Measurements from ENCODE around the gene TGM5.

The TGM5 gene

DNA sequence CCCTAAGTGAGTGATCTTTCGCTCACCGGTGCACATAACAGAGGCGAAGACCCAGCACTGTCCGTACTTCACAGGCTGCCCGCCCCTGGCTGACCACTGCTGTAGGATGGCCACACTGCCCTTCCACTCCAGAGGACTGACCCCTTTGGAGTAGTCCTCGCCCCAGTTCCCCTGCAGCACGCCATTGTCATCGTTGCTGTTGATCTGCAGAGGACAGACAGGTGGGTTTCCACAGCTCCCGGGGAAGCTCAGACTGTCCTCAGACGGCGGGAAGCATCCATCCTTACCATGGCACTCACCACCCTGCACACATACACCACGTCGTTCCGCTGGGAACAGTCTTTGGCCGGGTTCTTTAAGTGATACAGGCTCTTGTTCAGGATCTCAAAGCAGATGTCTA lies 20.5 kb upstream of the TGM5 start:
- no peaks in the 10 kb centered on the region for H3K36me3 ChIP-seq (ENCODE audit: control insufficient read depth in 1 of 2, insufficient read depth in 2 of 2, low read length in 2 of 2)
- no peak overlapping the region for H3K4me3 ChIP-seq (ENCODE audit: low read depth in 1 of 2, low read length in 2 of 2)
- H3K4me1 ChIP-seq (ENCODE audit: control insufficient read depth in 1 of 2, insufficient read depth in 2 of 2, low read length in 2 of 2) = no peaks in the 10 kb centered on the region
- H3K9me3 ChIP-seq (ENCODE audit: control insufficient read depth in 1 of 2, low read length in 2 of 2) = no peaks in the 10 kb centered on the region
- no peak overlapping the region for H3K27ac ChIP-seq (ENCODE audit: low read depth, low read length)
- H3K9ac ChIP-seq (ENCODE audit: low read depth in 1 of 2, low read length in 2 of 2) = no peak overlapping the region
- peaks cover 1 to 5% of the 10 kb centered on the region in 2 donors for H3K27me3 ChIP-seq (ENCODE audit: control insufficient read depth in 1 of 2, insufficient read depth in 2 of 2, low read length in 2 of 2)

DNA sequence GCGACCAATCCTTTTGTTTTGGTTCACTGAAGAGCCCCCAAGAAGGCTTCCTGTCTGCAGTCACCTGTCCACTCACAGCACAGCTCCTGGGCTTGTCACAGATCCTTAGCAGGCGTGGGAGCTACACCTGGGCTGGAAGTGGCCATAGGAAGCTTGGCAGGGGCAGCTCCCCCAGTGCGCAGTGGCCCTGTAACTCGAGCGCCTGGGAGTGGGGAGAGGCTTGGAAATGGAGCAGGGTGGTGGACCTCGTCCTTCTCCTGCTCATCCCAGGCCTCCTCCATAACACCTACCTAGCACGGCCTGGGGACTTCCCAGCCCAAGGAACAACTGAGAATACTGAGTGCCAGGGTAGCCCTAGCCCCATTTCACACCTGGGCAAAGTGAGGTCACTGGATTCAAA lies 19.3 kb upstream of the TGM5 start:
- Histone ChIP-seq H3K9ac (ENCODE audit: low read depth in 1 of 2, low read length in 2 of 2) (no peak overlapping the region), H3K27me3 (ENCODE audit: control insufficient read depth in 1 of 2, insufficient read depth in 2 of 2, low read length in 2 of 2) (peaks cover 0 to 4% of the 10 kb centered on the region in 2 donors), H3K27ac (ENCODE audit: low read depth, low read length) (no peak overlapping the region), H3K4me1 (ENCODE audit: control insufficient read depth in 1 of 2, insufficient read depth in 2 of 2, low read length in 2 of 2) (no peaks in the 10 kb centered on the region), H3K4me3 (ENCODE audit: low read depth in 1 of 2, low read length in 2 of 2) (no peak overlapping the region), H3K9me3 (ENCODE audit: control insufficient read depth in 1 of 2, low read length in 2 of 2) (no peaks in the 10 kb centered on the region), H3K36me3 (ENCODE audit: control insufficient read depth in 1 of 2, insufficient read depth in 2 of 2, low read length in 2 of 2) (no peaks in the 10 kb centered on the region)

DNA sequence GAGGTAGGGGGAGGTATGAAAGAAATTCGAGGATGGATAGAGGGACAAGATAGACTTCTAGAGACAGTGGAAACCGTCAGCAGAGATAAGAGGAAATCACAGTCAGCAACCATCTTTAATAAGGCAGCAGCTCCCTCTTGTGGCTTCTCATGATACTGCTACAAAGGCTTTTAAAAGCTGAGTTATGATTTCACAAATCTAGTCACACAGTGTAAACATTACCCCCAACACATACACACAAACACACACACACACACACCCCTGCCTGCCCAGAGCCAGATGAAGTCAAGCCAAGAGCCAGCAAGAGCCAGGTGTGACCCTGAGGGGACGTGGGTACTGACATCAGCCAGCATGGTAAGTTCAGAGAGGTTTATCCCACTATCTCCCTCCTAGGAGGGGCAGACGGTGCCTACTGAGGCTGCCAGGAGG lies 18.9 kb upstream of the TGM5 start:
- H3K36me3 ChIP-seq (ENCODE audit: control insufficient read depth in 1 of 2, insufficient read depth in 2 of 2, low read length in 2 of 2) = no peaks in the 10 kb centered on the region
- peaks cover 0 to 4% of the 10 kb centered on the region in 2 donors for H3K27me3 ChIP-seq (ENCODE audit: control insufficient read depth in 1 of 2, insufficient read depth in 2 of 2, low read length in 2 of 2)
- no peaks in the 10 kb centered on the region for H3K9me3 ChIP-seq (ENCODE audit: control insufficient read depth in 1 of 2, low read length in 2 of 2)
- no peaks in the 10 kb centered on the region for H3K4me1 ChIP-seq (ENCODE audit: control insufficient read depth in 1 of 2, insufficient read depth in 2 of 2, low read length in 2 of 2)
- H3K9ac ChIP-seq (ENCODE audit: low read depth in 1 of 2, low read length in 2 of 2) = no peak overlapping the region
- H3K4me3 ChIP-seq (ENCODE audit: low read depth in 1 of 2, low read length in 2 of 2) = no peak overlapping the region
- no peak overlapping the region for H3K27ac ChIP-seq (ENCODE audit: low read depth, low read length)

DNA sequence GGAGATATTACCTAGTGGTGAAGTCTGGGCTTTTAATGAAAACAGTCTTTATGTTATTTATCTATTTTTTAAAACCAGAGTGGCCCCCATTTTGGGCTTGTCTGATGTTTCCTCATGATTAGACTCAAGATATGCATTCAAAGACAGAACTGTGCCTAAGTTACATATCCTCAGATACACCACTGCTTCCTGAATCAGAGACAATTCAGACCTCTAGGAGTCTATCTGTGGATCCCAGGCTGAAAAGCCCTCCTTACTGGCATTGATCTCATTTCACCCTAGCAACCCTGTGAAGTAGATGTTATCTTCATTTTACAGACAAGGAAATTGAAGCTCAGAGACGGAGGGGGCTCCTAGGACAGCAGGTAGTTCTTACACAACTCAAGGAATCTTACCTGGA lies 16.8 kb upstream of the TGM5 start:
- Histone ChIP-seq H3K4me3 (ENCODE audit: low read depth in 1 of 2, low read length in 2 of 2) (no peak overlapping the region), H3K4me1 (ENCODE audit: control insufficient read depth in 1 of 2, insufficient read depth in 2 of 2, low read length in 2 of 2) (no peaks in the 10 kb centered on the region), H3K9me3 (ENCODE audit: control insufficient read depth in 1 of 2, low read length in 2 of 2) (no peaks in the 10 kb centered on the region), H3K27ac (ENCODE audit: low read depth, low read length) (no peak overlapping the region), H3K9ac (ENCODE audit: low read depth in 1 of 2, low read length in 2 of 2) (no peak overlapping the region), H3K27me3 (ENCODE audit: control insufficient read depth in 1 of 2, insufficient read depth in 2 of 2, low read length in 2 of 2) (peaks cover 3 to 4% of the 10 kb centered on the region in 2 donors), H3K36me3 (ENCODE audit: control insufficient read depth in 1 of 2, insufficient read depth in 2 of 2, low read length in 2 of 2) (no peaks in the 10 kb centered on the region)

DNA sequence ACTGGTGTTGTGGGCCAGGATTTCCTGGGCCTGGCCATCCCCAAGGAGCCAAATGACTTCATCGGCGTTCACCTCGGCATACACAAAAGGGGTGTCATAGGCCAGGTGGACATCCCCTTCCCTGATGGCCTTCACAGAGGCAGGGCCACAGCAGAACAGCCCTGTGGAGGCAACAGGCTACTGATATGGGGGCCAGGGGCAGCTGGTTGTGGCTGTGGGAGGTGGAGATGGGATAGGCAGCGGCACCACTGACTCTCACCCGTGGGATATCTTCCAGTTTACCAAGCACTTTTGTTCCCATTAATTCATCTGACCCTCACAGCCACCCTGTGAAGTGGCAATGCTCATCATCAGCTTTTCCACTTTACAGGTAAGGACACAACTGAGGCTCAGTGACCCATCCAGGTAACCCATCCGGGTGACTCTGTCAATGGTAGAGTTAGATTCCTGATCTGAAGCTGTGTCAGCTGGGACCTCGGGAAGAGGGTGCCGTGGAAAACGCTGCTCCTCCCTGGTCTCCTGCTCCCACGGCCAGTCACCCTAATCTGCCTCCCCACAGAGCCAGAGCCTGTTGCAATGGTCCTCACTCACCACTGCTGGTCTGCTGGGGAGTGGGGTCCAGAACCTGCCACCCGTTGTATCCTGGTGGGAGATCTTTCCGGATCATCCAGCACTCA lies 15.3 kb upstream of the TGM5 start:
- H3K4me3 ChIP-seq (ENCODE audit: low read depth in 1 of 2, low read length in 2 of 2) = no peak overlapping the region
- H3K27ac ChIP-seq (ENCODE audit: low read depth, low read length) = no peak overlapping the region
- no peaks in the 10 kb centered on the region for H3K36me3 ChIP-seq (ENCODE audit: control insufficient read depth in 1 of 2, insufficient read depth in 2 of 2, low read length in 2 of 2)
- H3K27me3 ChIP-seq (ENCODE audit: control insufficient read depth in 1 of 2, insufficient read depth in 2 of 2, low read length in 2 of 2) = peaks cover under 1 to 3% of the 10 kb centered on the region in 2 donors
- no peak overlapping the region for H3K9ac ChIP-seq (ENCODE audit: low read depth in 1 of 2, low read length in 2 of 2)
- no peaks in the 10 kb centered on the region for H3K9me3 ChIP-seq (ENCODE audit: control insufficient read depth in 1 of 2, low read length in 2 of 2)
- H3K4me1 ChIP-seq (ENCODE audit: control insufficient read depth in 1 of 2, insufficient read depth in 2 of 2, low read length in 2 of 2) = no peaks in the 10 kb centered on the region

DNA sequence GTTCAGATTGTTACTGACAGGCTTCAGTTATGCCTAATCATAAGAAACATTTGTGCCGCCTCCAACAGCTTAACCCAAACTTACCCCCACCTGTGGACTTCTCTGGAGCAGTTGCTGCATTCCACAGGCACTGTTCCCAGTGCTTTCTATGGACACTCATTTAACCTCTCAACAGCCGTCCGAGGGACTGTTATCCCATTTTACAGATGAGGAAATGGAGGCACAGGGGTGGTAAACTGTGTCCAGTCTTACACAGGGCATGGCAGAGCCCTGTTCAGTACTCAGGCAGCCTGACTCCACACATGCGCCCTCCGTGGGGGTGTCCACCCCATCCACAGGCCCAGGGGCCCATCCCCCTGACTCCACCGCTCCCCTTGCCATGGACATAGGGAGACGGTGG lies 14.3 kb upstream of the TGM5 start:
- Histone ChIP-seq H3K4me1 (ENCODE audit: control insufficient read depth in 1 of 2, insufficient read depth in 2 of 2, low read length in 2 of 2) (no peaks in the 10 kb centered on the region), H3K27me3 (ENCODE audit: control insufficient read depth in 1 of 2, insufficient read depth in 2 of 2, low read length in 2 of 2) (peaks cover 0 to 3% of the 10 kb centered on the region in 2 donors), H3K9me3 (ENCODE audit: control insufficient read depth in 1 of 2, low read length in 2 of 2) (no peaks in the 10 kb centered on the region), H3K36me3 (ENCODE audit: control insufficient read depth in 1 of 2, insufficient read depth in 2 of 2, low read length in 2 of 2) (no peaks in the 10 kb centered on the region), H3K27ac (ENCODE audit: low read depth, low read length) (no peak overlapping the region), H3K9ac (ENCODE audit: low read depth in 1 of 2, low read length in 2 of 2) (no peak overlapping the region), H3K4me3 (ENCODE audit: low read depth in 1 of 2, low read length in 2 of 2) (no peak overlapping the region)

DNA sequence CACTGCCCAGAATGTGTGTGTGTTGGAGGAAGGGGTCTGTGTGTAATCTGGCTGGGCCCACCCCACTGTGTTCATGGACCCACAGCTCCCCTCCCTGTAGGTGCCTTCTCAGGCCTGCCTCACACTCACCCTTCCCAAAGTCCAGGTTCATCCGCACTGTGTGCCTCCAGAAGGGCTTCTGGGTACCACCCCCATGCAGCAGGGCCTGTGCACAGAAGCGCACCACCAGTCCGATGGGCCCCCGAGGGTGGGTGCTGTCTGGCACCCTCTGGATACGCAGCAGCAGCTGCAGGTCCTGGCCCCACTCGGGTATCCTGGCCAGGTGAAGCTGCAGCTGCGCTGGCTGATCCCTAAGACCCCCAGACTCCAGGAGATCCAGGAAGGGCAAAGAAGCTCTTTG lies 12.8 kb upstream of the TGM5 start:
- Histone ChIP-seq H3K9me3 (ENCODE audit: control insufficient read depth in 1 of 2, low read length in 2 of 2) (no peaks in the 10 kb centered on the region), H3K4me1 (ENCODE audit: control insufficient read depth in 1 of 2, insufficient read depth in 2 of 2, low read length in 2 of 2) (no peaks in the 10 kb centered on the region), H3K4me3 (ENCODE audit: low read depth in 1 of 2, low read length in 2 of 2) (no peak overlapping the region), H3K9ac (ENCODE audit: low read depth in 1 of 2, low read length in 2 of 2) (no peak overlapping the region), H3K36me3 (ENCODE audit: control insufficient read depth in 1 of 2, insufficient read depth in 2 of 2, low read length in 2 of 2) (no peaks in the 10 kb centered on the region), H3K27me3 (ENCODE audit: control insufficient read depth in 1 of 2, insufficient read depth in 2 of 2, low read length in 2 of 2) (peaks cover 3 to 4% of the 10 kb centered on the region in 2 donors), H3K27ac (ENCODE audit: low read depth, low read length) (no peak overlapping the region)

DNA sequence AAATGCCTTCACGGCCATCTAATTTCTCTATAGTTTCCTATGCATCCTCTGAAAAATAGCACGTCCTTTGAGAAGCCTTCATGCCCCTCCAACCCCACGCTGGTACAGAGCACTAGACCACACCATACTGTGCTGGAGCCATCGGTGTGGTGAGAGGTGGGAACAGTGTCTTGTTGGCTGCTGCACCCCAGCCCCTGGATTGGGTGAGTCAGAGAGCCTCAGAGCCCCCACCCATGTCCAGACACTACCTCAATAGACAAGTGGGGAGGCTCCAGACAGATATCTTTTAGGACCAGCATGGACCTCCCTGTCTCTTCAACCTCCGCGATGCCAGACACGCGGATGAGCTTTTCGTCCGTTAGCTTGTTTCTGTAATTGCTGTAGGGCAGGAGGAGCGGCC lies 12.1 kb upstream of the TGM5 start:
- Histone ChIP-seq H3K27me3 (ENCODE audit: control insufficient read depth in 1 of 2, insufficient read depth in 2 of 2, low read length in 2 of 2) (peaks cover 3 to 4% of the 10 kb centered on the region in 2 donors), H3K4me3 (ENCODE audit: low read depth in 1 of 2, low read length in 2 of 2) (no peak overlapping the region), H3K27ac (ENCODE audit: low read depth, low read length) (no peak overlapping the region), H3K9me3 (ENCODE audit: control insufficient read depth in 1 of 2, low read length in 2 of 2) (no peaks in the 10 kb centered on the region), H3K4me1 (ENCODE audit: control insufficient read depth in 1 of 2, insufficient read depth in 2 of 2, low read length in 2 of 2) (no peaks in the 10 kb centered on the region), H3K36me3 (ENCODE audit: control insufficient read depth in 1 of 2, insufficient read depth in 2 of 2, low read length in 2 of 2) (no peaks in the 10 kb centered on the region), H3K9ac (ENCODE audit: low read depth in 1 of 2, low read length in 2 of 2) (no peak overlapping the region)

DNA sequence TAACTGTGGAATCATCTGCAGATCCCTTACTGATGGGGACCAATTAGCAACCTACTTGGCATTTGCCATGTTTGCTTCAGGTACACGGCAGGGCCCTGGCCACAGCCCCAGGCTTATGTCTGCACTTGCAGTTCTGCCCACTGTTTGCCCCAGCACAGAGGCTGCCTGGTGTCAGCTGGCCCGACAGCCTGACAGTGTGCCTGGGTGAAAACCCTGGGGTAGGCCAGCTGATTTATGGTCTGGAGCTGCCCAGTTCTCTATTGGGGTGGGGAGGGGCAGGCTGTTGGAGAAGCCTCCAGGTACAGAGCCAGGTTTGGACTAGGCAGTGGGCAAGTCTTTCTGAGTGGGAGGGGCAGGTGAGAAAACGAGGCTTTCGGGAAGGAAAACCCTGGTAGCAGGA lies 11.2 kb upstream of the TGM5 start:
- H3K9ac ChIP-seq (ENCODE audit: low read depth in 1 of 2, low read length in 2 of 2) = no peak overlapping the region

DNA sequence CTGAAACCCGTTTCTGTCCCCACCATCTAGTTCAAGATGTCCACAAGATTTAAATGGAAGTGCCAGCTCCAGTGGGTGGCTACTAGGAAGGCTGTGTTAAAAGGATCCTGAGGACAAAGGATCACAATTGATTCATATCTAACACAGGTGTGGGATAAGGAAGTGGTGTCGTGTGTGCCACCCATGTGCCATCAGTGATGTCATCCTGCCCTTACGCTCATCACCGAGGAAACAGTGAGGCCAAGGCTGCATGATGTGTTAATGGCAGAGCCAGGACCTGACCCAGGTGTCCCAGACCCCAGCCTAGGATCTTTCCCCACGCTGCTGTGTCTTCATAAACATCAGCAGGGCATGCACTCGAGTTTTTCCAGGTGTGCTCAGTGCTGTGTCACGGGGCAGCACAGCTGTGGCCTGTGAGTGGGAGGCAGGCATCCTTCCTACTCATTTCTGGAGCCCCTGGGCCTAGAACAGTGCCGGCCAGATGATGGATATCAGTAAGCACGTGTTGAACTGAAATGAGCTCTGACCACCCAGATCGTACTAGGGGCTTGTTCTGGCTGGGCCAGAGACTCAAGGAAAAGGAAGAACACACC lies 10.6 kb upstream of the TGM5 start:
- Histone ChIP-seq H3K4me3 (ENCODE audit: low read depth in 1 of 2, low read length in 2 of 2) (no peak overlapping the region), H3K9me3 (ENCODE audit: control insufficient read depth in 1 of 2, low read length in 2 of 2) (no peaks in the 10 kb centered on the region), H3K4me1 (ENCODE audit: control insufficient read depth in 1 of 2, insufficient read depth in 2 of 2, low read length in 2 of 2) (no peaks in the 10 kb centered on the region), H3K9ac (ENCODE audit: low read depth in 1 of 2, low read length in 2 of 2) (no peak overlapping the region), H3K27me3 (ENCODE audit: control insufficient read depth in 1 of 2, insufficient read depth in 2 of 2, low read length in 2 of 2) (peaks cover 3 to 4% of the 10 kb centered on the region in 2 donors), H3K27ac (ENCODE audit: low read depth, low read length) (no peak overlapping the region), H3K36me3 (ENCODE audit: control insufficient read depth in 1 of 2, insufficient read depth in 2 of 2, low read length in 2 of 2) (no peaks in the 10 kb centered on the region)

More for the DNA sequence above, 11.2 kb upstream of the TGM5 start:
- no peak overlapping the region for H3K27ac ChIP-seq (ENCODE audit: low read depth, low read length)
- no peaks in the 10 kb centered on the region for H3K4me1 ChIP-seq (ENCODE audit: control insufficient read depth in 1 of 2, insufficient read depth in 2 of 2, low read length in 2 of 2)
- H3K36me3 ChIP-seq (ENCODE audit: control insufficient read depth in 1 of 2, insufficient read depth in 2 of 2, low read length in 2 of 2) = no peaks in the 10 kb centered on the region
- no peak overlapping the region for H3K4me3 ChIP-seq (ENCODE audit: low read depth in 1 of 2, low read length in 2 of 2)
- H3K27me3 ChIP-seq (ENCODE audit: control insufficient read depth in 1 of 2, insufficient read depth in 2 of 2, low read length in 2 of 2) = peaks cover 3 to 4% of the 10 kb centered on the region in 2 donors
- H3K9me3 ChIP-seq (ENCODE audit: control insufficient read depth in 1 of 2, low read length in 2 of 2) = no peaks in the 10 kb centered on the region

All from duodenal mucosa (tissue), 2 donors.